Mucosa of descending colon (tissue), 3 donors: Measurements from ENCODE around the gene SPATA12. TPM values are rescaled to one million over a fixed set of nuclear protein-coding genes. Genes with fewer than 3 reads are reported as not detected.
"Not testable (repeated sequence)": the region's sequence is repeated elsewhere in the genome, so short reads cannot be mapped to it uniquely, and the experiment has no call there.

Source experiments
- ATAC-seq: fragments of 200-7000 bp; cut with Tn5 transposase; one replicate; pipeline ENCODE4 v1.9.1; 2020; ENCODE audit warnings: mild to moderate bottlenecking, moderate library complexity
- DNase-seq, 3 donors: peaks; one replicate each; pipeline ENCODE4 v3.0.0-alpha.2; 2020
- H3K36me3 ChIP-seq: fragments of 200-600 bp; one replicate; pipeline ENCODE4 v1.8.0; 2021; ENCODE audit warnings: low read depth, mild to moderate bottlenecking
- H3K4me1 ChIP-seq: fragments of 200-600 bp; one replicate; pipeline ENCODE4 v1.8.0; 2021; ENCODE audit warnings: low read depth, mild to moderate bottlenecking
- H3K4me3 ChIP-seq: fragments of 200-600 bp; one replicate; pipeline ENCODE4 v1.8.0; 2021; ENCODE audit warnings: mild to moderate bottlenecking
- H3K9me3 ChIP-seq: fragments of 200-600 bp; one replicate; pipeline ENCODE4 v1.8.0; 2021; ENCODE audit warnings: mild to moderate bottlenecking
- CTCF ChIP-seq: fragments of 200-600 bp; IDR thresholded peaks from one replicate; pipeline ENCODE4 v1.8.0; 2022; ENCODE audit warnings: antibody characterized with exemption, mild to moderate bottlenecking
- intact Hi-C, 2 donors: fragments of 100-400 bp; cut with DNase I in 1 of 2; cut with micrococcal nuclease in 1 of 2; formaldehyde crosslinking; loops; one replicate each; pipeline versions ENCODE4 v1.11.0 to v1.11.1; 2022; cut with DNase I, micrococcal nuclease
- total RNA-seq, 3 donors: library from RNA; stranded (reverse); fragmentation: NEBNext Ultra II Directional in 2 of 3; extraction: Animal tissue kit (Norgen Biotek cat#: 25700) in 2 of 3; gene quantifications; one replicate each; pipeline versions ENCODE4 v1.2.1 to v1.2.4, GENCODE V29; 2021 to 2023
- donor health status: DM: no; HTN: no; CAD: no; lungs with moderate emphysema.
- donor health status: DM: no; HTN: no; CAD: no.
- donor health status: DM: no; HTN: yes; CAD: no.

Gene SPATA12
- total RNA-seq, 3 donors from 2014 or later = 0.14 TPM; not detected in 2

GRCh38 chr3:57082481-57082880 lies 22.0 kb downstream of the SPATA12 start:
- ATAC-seq = no peak
- H3K4me1 ChIP-seq = peaks cover 4% of the 10 kb centered on the region
- no peak for DNase-seq
- TF ChIP-seq CTCF = no peak
- H3K4me3 ChIP-seq = no peak overlapping the region
- no peaks in the 10 kb centered on the region for H3K36me3 ChIP-seq
- no peaks in the 10 kb centered on the region for H3K9me3 ChIP-seq
- intact Hi-C loops = no loop called here

GRCh38 chr3:57083266-57083995 lies 23.0 kb downstream of the SPATA12 start:
- H3K4me3 ChIP-seq, H3K4me1 ChIP-seq, H3K36me3 ChIP-seq, H3K9me3 ChIP-seq, intact Hi-C loops, ATAC-seq, DNase-seq: not testable (repeated sequence)

- H3K4me1 ChIP-seq = no peaks in the 10 kb centered on the region
- H3K9me3 ChIP-seq = no peaks in the 10 kb centered on the region
- ATAC-seq (no peak), DNase-seq (no peak)
- H3K4me3 ChIP-seq = no peak overlapping the region
- TF ChIP-seq CTCF = no peak
- intact Hi-C loops = no loop called here
- H3K36me3 ChIP-seq = no peaks in the 10 kb centered on the region
These were observed 24.7 kb downstream of the SPATA12 start for GRCh38 chr3:57085211-57085610.

GRCh38 chr3:57086201-57086600 lies 25.7 kb downstream of the SPATA12 start:
- H3K9me3 ChIP-seq = no peaks in the 10 kb centered on the region
- DNase-seq (no peak), ATAC-seq (no peak)
- H3K4me1 ChIP-seq = no peaks in the 10 kb centered on the region
- TF ChIP-seq CTCF = no peak
- H3K36me3 ChIP-seq = no peaks in the 10 kb centered on the region
- H3K4me3 ChIP-seq = no peak overlapping the region
- intact Hi-C loops = no loop called here

GRCh38 chr3:57087361-57088092 lies 27.1 kb downstream of the SPATA12 start:
- no peak overlapping the region for H3K4me3 ChIP-seq
- TF ChIP-seq CTCF = no peak
- H3K9me3 ChIP-seq = no peaks in the 10 kb centered on the region
- ATAC-seq = no peak
- no peak for DNase-seq
- no peaks in the 10 kb centered on the region for H3K36me3 ChIP-seq
- intact Hi-C loops = no loop called here
- H3K4me1 ChIP-seq = no peaks in the 10 kb centered on the region

- DNase-seq (no peak), ATAC-seq (no peak)
- intact Hi-C loops = no loop called here
- Histone ChIP-seq H3K36me3 (no peaks in the 10 kb centered on the region), H3K4me3 (no peak overlapping the region), H3K4me1 (no peaks in the 10 kb centered on the region), H3K9me3 (no peaks in the 10 kb centered on the region)
- no peak for TF ChIP-seq CTCF
These were observed 28.0 kb downstream of the SPATA12 start for GRCh38 chr3:57088503-57088902.
